ENCODE measurements around the gene MRPL11. TPM values are rescaled to one million over a fixed set of nuclear protein-coding genes. Genes with fewer than 3 reads are reported as not detected.

Gene MRPL11
- total and polyA plus RNA-seq, 4 donors = 15.5 to 53.4 (median 40.1) TPM

Small RNA genes lying within 50 kb of the gene (small RNA-seq; reads per million reads assigned to genes)
- gene RF00416 (ENCODE audit: low replicate concordance) (not detected), gene RNU1-84P (ENCODE audit: low replicate concordance) (not detected)

Other genes with a start within 250 kb of the MRPL11 start
- 10 to 100 TPM; 18.3 to 38.6 TPM for gene KLC2, start 181.1 kb downstream of the MRPL11 start, total RNA-seq
- gene KLC2, start 181.1 kb downstream of the MRPL11 start, polyA plus RNA-seq (ENCODE audit: insufficient read length in 2 of 2) = 10 to 100 TPM; 83.2 to 95.7 TPM
- 100 to 1,000 TPM in 1 of 2 donors, 10 to 100 TPM in 1; 43.3 to 112 TPM for gene RAB1B, start 170.2 kb downstream of the MRPL11 start, total RNA-seq
- gene RAB1B, start 170.2 kb downstream of the MRPL11 start, polyA plus RNA-seq (ENCODE audit: insufficient read length in 2 of 2) = 100 to 1,000 TPM; 151 to 154 TPM
- gene CNIH2, start 160.7 kb downstream of the MRPL11 start, total RNA-seq = 10 to 100 TPM; 23.9 to 28.1 TPM
- 100 to 1,000 TPM; 248 to 256 TPM for gene CNIH2, start 160.7 kb downstream of the MRPL11 start, polyA plus RNA-seq (ENCODE audit: insufficient read length in 2 of 2)
- 10 to 100 TPM; 43.7 to 82.1 TPM for gene YIF1A, start 149.7 kb downstream of the MRPL11 start, total RNA-seq
- 10 to 100 TPM; 77.1 to 87.7 TPM for gene YIF1A, start 149.7 kb downstream of the MRPL11 start, polyA plus RNA-seq (ENCODE audit: insufficient read length in 2 of 2)
- gene TMEM151A, start 147.0 kb downstream of the MRPL11 start, total RNA-seq = 10 to 100 TPM in 1 of 2 donors, 1 to 10 TPM in 1; 8.0 to 18.2 TPM
- 10 to 100 TPM; 50.9 to 52.0 TPM for gene TMEM151A, start 147.0 kb downstream of the MRPL11 start, polyA plus RNA-seq (ENCODE audit: insufficient read length in 2 of 2)
- gene CD248, start 121.8 kb downstream of the MRPL11 start, total RNA-seq = 10 to 100 TPM; 10.9 to 26.6 TPM
- gene CD248, start 121.8 kb downstream of the MRPL11 start, polyA plus RNA-seq (ENCODE audit: insufficient read length in 2 of 2) = 10 to 100 TPM; 29.3 to 44.0 TPM
- gene RIN1, start 102.4 kb downstream of the MRPL11 start, total RNA-seq = 1 to 10 TPM in 1 of 2 donors, under 1 TPM in 1; 0.79 to 2.7 TPM
- gene RIN1, start 102.4 kb downstream of the MRPL11 start, polyA plus RNA-seq (ENCODE audit: insufficient read length in 2 of 2) = 1 to 10 TPM; 1.9 to 3.2 TPM
- gene BRMS1, start 93.7 kb downstream of the MRPL11 start, total RNA-seq = 10 to 100 TPM; 11.3 to 29.4 TPM
- gene BRMS1, start 93.7 kb downstream of the MRPL11 start, polyA plus RNA-seq (ENCODE audit: insufficient read length in 2 of 2) = 10 to 100 TPM; 24.8 to 25.9 TPM
- 100 to 1,000 TPM; 109 to 115 TPM for gene B4GAT1, start 91.2 kb downstream of the MRPL11 start, total RNA-seq
- 100 to 1,000 TPM; 170 to 171 TPM for gene B4GAT1, start 91.2 kb downstream of the MRPL11 start, polyA plus RNA-seq (ENCODE audit: insufficient read length in 2 of 2)
- gene SLC29A2, start 67.1 kb downstream of the MRPL11 start, total RNA-seq = 1 to 10 TPM; 1.5 to 1.6 TPM
- 10 to 100 TPM in 1 of 2 donors, 1 to 10 TPM in 1; 9.1 to 11.0 TPM for gene SLC29A2, start 67.1 kb downstream of the MRPL11 start, polyA plus RNA-seq (ENCODE audit: insufficient read length in 2 of 2)
- gene NPAS4, start 17.8 kb downstream of the MRPL11 start, total RNA-seq = 1 to 10 TPM in 1 of 2 donors, under 1 TPM in 1; 0.11 to 1.8 TPM
- gene NPAS4, start 17.8 kb downstream of the MRPL11 start, polyA plus RNA-seq (ENCODE audit: insufficient read length in 2 of 2) = under 1 TPM; 0.33 to 0.44 TPM
- 10 to 100 TPM; 12.6 to 14.6 TPM for gene PELI3, start 28.1 kb upstream of the MRPL11 start, total RNA-seq
- 10 to 100 TPM; 20.4 to 24.3 TPM for gene PELI3, start 28.1 kb upstream of the MRPL11 start, polyA plus RNA-seq (ENCODE audit: insufficient read length in 2 of 2)
- gene DPP3, start 41.6 kb upstream of the MRPL11 start, total RNA-seq = 10 to 100 TPM; 23.3 to 25.1 TPM
- 10 to 100 TPM; 32.5 to 37.1 TPM for gene DPP3, start 41.6 kb upstream of the MRPL11 start, polyA plus RNA-seq (ENCODE audit: insufficient read length in 2 of 2)
- 10 to 100 TPM; 39.8 to 61.1 TPM for gene BBS1, start 71.8 kb upstream of the MRPL11 start, total RNA-seq
- 10 to 100 TPM; 50.1 to 77.1 TPM for gene BBS1, start 71.8 kb upstream of the MRPL11 start, polyA plus RNA-seq (ENCODE audit: insufficient read length in 2 of 2)
- 1 to 10 TPM; 6.3 to 7.5 TPM for gene ZDHHC24, start 107.2 kb upstream of the MRPL11 start, total RNA-seq
- 10 to 100 TPM in 1 of 2 donors, 1 to 10 TPM in 1; 8.6 to 13.2 TPM for gene ZDHHC24, start 107.2 kb upstream of the MRPL11 start, polyA plus RNA-seq (ENCODE audit: insufficient read length in 2 of 2)
- gene ACTN3, start 108.1 kb upstream of the MRPL11 start, total RNA-seq = under 1 TPM; 0.10 to 0.33 TPM
- gene ACTN3, start 108.1 kb upstream of the MRPL11 start, polyA plus RNA-seq (ENCODE audit: insufficient read length in 2 of 2) = under 1 TPM; 0.38 to 0.39 TPM
- 100 to 1,000 TPM in 1 of 2 donors, 10 to 100 TPM in 1; 50.2 to 102 TPM for gene CTSF, start 129.8 kb upstream of the MRPL11 start, total RNA-seq
- 10 to 100 TPM; 79.4 to 80.3 TPM for gene CTSF, start 129.8 kb upstream of the MRPL11 start, polyA plus RNA-seq (ENCODE audit: insufficient read length in 2 of 2)
- under 1 TPM; 0.59 to 0.77 TPM for gene CCDC87, start 154.2 kb upstream of the MRPL11 start, total RNA-seq
- under 1 TPM; 0.21 to 0.32 TPM for gene CCDC87, start 154.2 kb upstream of the MRPL11 start, polyA plus RNA-seq (ENCODE audit: insufficient read length in 2 of 2)
- gene CCS, start 154.3 kb upstream of the MRPL11 start, total RNA-seq = 10 to 100 TPM; 17.0 to 76.3 TPM
- 10 to 100 TPM; 47.0 to 81.4 TPM for gene CCS, start 154.3 kb upstream of the MRPL11 start, polyA plus RNA-seq (ENCODE audit: insufficient read length in 2 of 2)
- gene RBM14, start 177.8 kb upstream of the MRPL11 start, total RNA-seq = 10 to 100 TPM; 34.8 to 51.1 TPM
- gene RBM14, start 177.8 kb upstream of the MRPL11 start, polyA plus RNA-seq (ENCODE audit: insufficient read length in 2 of 2) = 10 to 100 TPM; 67.5 to 93.8 TPM
- 100 to 1,000 TPM in 1 of 2 donors, 10 to 100 TPM in 1; 93.0 to 143 TPM for gene RBM4, start 199.9 kb upstream of the MRPL11 start, total RNA-seq
- gene RBM4, start 199.9 kb upstream of the MRPL11 start, polyA plus RNA-seq (ENCODE audit: insufficient read length in 2 of 2) = 100 to 1,000 TPM; 195 to 204 TPM
- gene RBM4B, start 239.0 kb upstream of the MRPL11 start, total RNA-seq = 10 to 100 TPM; 45.1 to 53.2 TPM
- gene RBM4B, start 239.0 kb upstream of the MRPL11 start, polyA plus RNA-seq (ENCODE audit: insufficient read length in 2 of 2) = 10 to 100 TPM; 77.5 to 89.0 TPM